NCI-H1105 treated with DMSO at 0.1 percent for 48 hours (cell line): ENCODE data around the gene RAD51B.

Experiments used
- DNase-seq: peaks from one replicate; lab custom pipeline; 2025; lab: John Stamatoyannopoulos, UW

RAD51B gene

GRCh38 chr14:67835596-67835995, 16.0 kb downstream of the RAD51B start:
- DNase-seq: no peak

- DNase-seq: peak; percentile 64
These were observed 17.5 kb downstream of the RAD51B start for GRCh38 chr14:67837011-67837624.

- no peak for DNase-seq
These were observed 26.5 kb downstream of the RAD51B start for GRCh38 chr14:67846029-67846610.

- DNase-seq: no peak
These were observed 30.7 kb downstream of the RAD51B start for GRCh38 chr14:67850066-67850830.

- no peak for DNase-seq
These were observed 32.3 kb downstream of the RAD51B start for GRCh38 chr14:67851785-67852410.

GRCh38 chr14:67852926-67853604, 33.5 kb downstream of the RAD51B start:
- no peak for DNase-seq

- DNase-seq: no peak
These were observed 34.1 kb downstream of the RAD51B start for GRCh38 chr14:67853715-67854114.

GRCh38 chr14:67856827-67857226, 37.2 kb downstream of the RAD51B start:
- DNase-seq: no peak

GRCh38 chr14:67857778-67858350, 38.3 kb downstream of the RAD51B start:
- no peak for DNase-seq

- no peak for DNase-seq
These were observed 39.7 kb downstream of the RAD51B start for GRCh38 chr14:67859169-67859749.

- DNase-seq: no peak
These were observed 43.6 kb downstream of the RAD51B start for GRCh38 chr14:67863223-67863622.

- DNase-seq: no peak
These were observed 55.8 kb downstream of the RAD51B start for GRCh38 chr14:67875175-67876006.

- no peak for DNase-seq
These were observed 59.4 kb downstream of the RAD51B start for GRCh38 chr14:67879026-67879425.

GRCh38 chr14:67881225-67881624, 61.6 kb downstream of the RAD51B start:
- no peak for DNase-seq

- DNase-seq: no peak
These were observed 63.5 kb downstream of the RAD51B start for GRCh38 chr14:67882986-67883555.

GRCh38 chr14:67883717-67884116, 64.1 kb downstream of the RAD51B start:
- no peak for DNase-seq

GRCh38 chr14:67886191-67886590, 66.6 kb downstream of the RAD51B start:
- DNase-seq: no peak

GRCh38 chr14:67887478-67887877, 67.9 kb downstream of the RAD51B start:
- DNase-seq: no peak

- DNase-seq: no peak
These were observed 69.9 kb downstream of the RAD51B start for GRCh38 chr14:67889455-67889854.

- DNase-seq: no peak
These were observed 73.0 kb downstream of the RAD51B start for GRCh38 chr14:67892466-67893100.
